ENCODE measurements around the gene PALLD.
"Not testable (repeated sequence)": the region's sequence is repeated elsewhere in the genome, so short reads cannot be mapped to it uniquely, and the experiment has no call there.

Gene PALLD

DNA sequence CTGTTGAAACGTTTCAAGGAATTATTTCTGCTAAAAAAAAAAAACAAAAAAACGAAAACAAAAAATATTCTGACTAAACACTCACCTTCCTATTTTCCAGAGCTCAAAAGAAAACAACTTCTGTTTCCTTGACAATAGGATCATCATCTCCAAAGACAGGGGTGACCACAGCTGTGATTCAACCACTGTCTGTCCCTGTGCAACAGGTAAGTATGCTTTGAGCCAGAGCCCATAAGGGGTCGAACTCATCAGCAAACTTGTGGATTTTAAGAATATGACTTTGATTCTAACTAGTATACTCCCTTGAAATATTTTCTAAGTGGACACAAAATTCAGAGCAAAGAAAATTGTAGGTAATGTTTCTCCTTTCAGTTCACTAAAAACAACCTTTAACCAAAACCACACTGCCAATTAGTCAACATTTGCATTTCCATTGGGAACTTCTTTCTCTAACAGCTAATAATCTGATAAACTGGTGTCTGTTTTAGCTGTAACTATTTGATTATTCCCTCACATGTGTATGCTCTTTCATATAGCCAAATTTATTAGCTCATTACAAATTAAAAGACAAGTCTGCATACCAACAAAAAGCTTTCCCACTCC, 186.1 kb downstream of the PALLD start:
- no peaks in the 10 kb centered on the region for H3K9me3 Mint-ChIP-seq
- peaks cover 12% of the 10 kb centered on the region for H3K27me3 Mint-ChIP-seq
- H3K4me3 Mint-ChIP-seq, result no peak overlapping the region
- no peaks in the 10 kb centered on the region for H3K4me1 Mint-ChIP-seq
- no peaks in the 10 kb centered on the region for H3K36me3 Mint-ChIP-seq
- no peak overlapping the region for H3K27ac Mint-ChIP-seq

DNA sequence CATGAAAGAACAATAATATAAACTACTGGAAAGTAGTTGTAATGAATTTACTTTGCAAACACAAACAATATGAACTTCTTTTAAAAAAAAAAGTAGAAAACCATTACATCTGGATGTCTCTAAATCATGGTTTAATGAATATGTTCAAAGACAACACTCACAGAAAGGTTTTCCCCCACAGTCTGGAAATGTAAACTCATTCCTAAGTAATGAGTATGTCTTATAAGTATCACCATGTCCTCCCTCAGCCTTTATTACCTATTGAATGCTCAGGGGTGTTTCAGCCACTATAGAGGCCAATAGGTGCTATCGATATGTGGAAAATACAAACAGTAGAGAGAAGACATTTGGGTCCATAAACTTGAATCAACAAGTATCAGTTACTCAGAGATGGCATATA, 186.7 kb downstream of the PALLD start:
- Mint-ChIP-seq H3K4me1 (no peaks in the 10 kb centered on the region), H3K4me3 (no peak overlapping the region), H3K36me3 (no peaks in the 10 kb centered on the region), H3K27me3 (peaks cover 9% of the 10 kb centered on the region), H3K9me3 (no peaks in the 10 kb centered on the region), H3K27ac (no peak overlapping the region)

DNA sequence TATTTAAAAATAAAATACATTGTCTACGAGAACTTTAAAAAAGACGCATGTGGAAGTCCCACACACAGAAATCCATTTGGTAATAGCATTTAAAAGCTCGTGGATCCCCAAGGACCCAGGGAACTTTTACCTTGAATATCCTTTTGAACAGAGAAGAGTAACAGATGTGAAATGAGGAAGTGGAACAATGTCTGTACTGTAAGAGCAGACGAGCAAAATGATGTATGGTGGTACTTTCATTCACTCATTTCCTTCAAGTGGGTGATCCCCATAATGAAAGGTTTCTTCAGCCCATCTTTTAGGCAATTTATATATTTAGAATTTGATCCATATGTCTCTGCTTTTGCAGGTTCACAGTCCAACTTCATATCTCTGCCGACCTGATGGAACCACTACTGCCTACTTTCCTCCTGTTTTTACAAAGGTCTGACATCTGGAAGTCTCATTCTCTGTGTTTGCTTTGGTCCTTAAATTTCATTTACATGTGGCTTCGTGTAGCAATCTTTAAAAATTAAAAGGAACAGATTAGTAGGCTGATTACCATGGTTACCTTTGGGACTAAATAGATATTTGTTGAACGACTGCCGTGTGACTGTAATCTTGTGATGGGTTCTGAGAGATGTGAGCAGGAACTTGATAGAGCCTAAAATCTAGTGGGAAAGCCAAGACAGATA, 188.4 kb downstream of the PALLD start:
- no peaks in the 10 kb centered on the region for H3K9me3 Mint-ChIP-seq
- H3K36me3 Mint-ChIP-seq, result no peaks in the 10 kb centered on the region
- no peak overlapping the region for H3K27ac Mint-ChIP-seq
- H3K4me3 Mint-ChIP-seq, result no peak overlapping the region
- H3K4me1 Mint-ChIP-seq, result no peaks in the 10 kb centered on the region
- H3K27me3 Mint-ChIP-seq, result peaks cover 9% of the 10 kb centered on the region

DNA sequence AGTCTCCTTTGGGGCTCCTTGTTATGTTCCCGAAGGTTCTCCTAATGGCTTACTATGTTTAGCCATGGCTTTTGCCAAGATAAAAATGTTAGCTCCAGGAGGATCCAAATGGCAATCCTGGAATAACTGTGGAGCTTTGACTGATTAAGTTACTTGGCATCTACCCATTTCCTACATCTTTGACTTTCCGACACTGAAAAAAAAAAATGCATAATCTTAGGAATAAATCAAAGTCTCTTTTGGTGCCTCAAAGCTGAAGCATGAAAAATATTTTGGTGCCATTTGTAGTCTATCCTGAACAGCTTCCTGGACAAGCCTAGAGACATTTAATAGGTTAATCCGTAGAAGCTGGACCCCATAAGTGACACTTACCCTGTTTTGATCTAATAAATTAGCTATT, 191.7 kb downstream of the PALLD start:
- Mint-ChIP-seq H3K36me3 (no peaks in the 10 kb centered on the region), H3K27me3 (peaks cover 11% of the 10 kb centered on the region), H3K4me1 (no peaks in the 10 kb centered on the region), H3K9me3 (no peaks in the 10 kb centered on the region), H3K4me3 (no peak overlapping the region), H3K27ac (no peak overlapping the region)

DNA sequence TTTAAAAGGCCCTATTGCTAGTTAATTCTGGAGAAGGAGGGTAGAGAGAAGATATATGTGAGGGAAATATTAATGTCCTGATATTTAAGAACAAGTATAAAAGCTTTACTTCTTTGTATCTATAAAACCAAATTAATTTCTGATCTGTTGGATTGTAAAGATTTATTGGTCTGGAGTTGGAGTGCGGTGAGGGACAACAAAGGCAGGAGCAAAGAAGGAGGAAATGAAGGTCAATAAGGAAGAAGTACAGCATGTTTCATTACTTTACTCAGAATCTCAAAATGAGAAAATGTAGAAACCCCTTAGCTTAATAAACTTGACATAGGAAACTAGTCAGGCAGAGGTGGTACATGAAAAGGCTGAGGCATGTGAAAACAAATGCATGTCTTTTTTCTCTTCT, 192.9 kb downstream of the PALLD start:
- Mint-ChIP-seq H3K9me3 (no peaks in the 10 kb centered on the region), H3K4me3 (no peak overlapping the region), H3K36me3 (no peaks in the 10 kb centered on the region), H3K4me1 (no peaks in the 10 kb centered on the region), H3K27ac (no peak overlapping the region), H3K27me3 (peaks cover 8% of the 10 kb centered on the region)

DNA sequence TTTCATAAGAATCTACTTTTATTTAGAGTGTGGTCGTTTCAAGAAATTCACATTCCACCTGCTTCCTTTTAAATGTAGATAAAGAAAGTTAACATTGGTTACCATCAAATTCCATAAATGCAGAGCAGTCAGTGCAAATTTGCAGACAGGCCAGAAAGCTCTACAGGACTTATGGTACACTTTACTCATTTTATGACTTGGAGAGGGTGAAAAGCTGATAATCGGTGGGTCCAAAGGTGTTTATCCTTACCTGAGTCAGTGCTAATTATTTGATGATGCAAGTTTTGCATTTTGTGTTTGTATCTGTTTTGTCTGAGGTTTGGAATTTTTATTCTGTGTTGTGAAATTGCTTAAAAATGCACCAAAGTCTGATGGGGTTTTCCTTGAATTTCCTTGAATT, 193.3 kb downstream of the PALLD start:
- Mint-ChIP-seq H3K27ac (no peak overlapping the region), H3K36me3 (no peaks in the 10 kb centered on the region), H3K9me3 (no peaks in the 10 kb centered on the region), H3K4me3 (no peak overlapping the region), H3K27me3 (peaks cover 10% of the 10 kb centered on the region), H3K4me1 (no peaks in the 10 kb centered on the region)

DNA sequence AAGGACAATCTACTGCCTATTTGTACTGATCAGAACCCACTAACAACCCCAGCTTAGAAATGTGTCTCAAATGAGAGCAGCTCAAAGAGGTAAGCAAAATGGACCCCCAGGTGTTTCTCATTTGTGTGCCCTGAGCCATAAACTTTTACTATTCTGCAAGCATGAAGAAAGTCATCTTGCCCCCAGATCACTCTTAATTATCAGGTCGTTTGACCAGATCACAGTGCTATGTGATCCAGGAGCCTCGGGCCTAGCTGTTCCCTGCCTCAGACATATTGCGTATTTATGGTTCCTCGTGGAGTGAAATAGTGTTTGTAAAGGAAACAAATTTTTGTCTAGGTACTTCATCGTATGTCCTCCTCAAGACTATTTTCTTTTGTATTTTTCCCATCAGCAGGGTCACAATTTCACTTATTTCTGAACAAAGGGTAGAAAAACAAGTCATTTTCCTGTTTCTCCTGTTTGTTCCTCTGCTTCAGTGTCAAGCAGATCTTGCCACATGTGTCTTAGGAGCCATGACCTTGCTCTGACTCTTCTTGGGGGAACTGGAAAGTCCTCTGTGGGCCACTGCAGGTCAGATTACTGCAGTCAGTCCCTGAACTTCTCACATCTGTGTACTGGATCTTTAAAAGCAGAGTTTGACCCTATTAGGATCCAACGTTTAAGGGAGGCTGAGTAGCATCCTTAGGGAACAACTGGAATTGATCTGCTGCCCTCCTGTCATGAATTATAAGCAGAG, 194.9 kb downstream of the PALLD start:
- Mint-ChIP-seq H3K27me3 (peaks cover 7% of the 10 kb centered on the region), H3K4me3 (no peak overlapping the region), H3K9me3 (no peaks in the 10 kb centered on the region), H3K27ac (no peak overlapping the region), H3K4me1 (no peaks in the 10 kb centered on the region), H3K36me3 (no peaks in the 10 kb centered on the region)

DNA sequence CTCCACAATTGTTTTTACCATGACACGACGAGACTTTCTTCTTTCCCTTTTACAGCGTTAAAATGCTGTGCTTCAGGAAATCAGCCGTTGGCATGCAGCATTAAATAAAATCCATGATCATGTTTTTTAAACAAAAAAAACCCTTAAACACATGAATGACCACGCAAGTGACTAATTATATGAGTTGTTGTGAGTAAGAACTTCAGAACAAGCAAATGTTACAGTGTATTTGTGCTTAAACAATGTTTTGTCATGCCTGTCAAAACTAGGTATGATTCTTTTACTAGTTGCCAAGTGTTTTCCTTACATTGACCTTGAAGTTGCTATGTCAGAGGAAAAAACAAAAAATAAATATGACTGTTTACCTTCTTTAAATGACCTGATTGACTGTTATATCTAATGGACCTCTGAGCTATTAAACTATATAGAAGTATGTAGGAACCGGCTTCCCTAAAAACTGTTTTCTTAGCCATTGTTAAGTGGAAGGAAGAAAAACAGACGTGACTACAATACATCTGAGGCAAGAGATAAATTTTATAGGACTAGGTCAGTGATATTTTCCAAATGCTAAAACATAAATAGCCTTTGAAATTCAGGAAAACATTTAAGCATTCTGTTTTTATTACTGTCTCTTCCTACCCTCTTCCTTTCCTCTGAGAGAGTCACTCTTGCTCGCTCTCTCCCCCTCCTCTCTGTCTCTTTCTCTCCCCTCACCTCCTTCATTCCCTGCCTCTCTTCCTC, 197.1 kb downstream of the PALLD start:
- Mint-ChIP-seq H3K27me3 (peaks cover 5% of the 10 kb centered on the region), H3K27ac (no peak overlapping the region), H3K4me3 (no peak overlapping the region), H3K9me3 (no peaks in the 10 kb centered on the region), H3K4me1 (no peaks in the 10 kb centered on the region), H3K36me3 (no peaks in the 10 kb centered on the region)

DNA sequence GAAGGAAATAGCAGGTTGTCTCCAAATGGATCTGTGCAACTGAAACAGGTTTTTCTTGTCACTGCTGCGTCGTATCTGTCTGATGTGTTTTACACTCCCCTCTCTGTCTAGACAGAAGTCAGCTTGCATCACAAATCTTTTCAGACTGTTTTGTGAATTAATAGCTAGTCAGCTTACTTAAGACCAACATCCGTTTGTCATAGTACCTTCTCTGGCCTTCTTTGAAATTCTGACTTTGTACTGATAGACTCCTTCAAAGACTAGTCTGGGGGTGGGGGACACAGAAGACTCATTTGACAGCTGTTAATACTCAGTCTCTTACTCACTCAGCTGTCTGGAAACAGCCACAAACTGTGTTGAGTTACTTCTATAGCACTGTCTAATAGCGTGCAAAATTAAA, 197.8 kb downstream of the PALLD start:
- Mint-ChIP-seq H3K27me3 (peaks cover 5% of the 10 kb centered on the region), H3K4me1 (no peaks in the 10 kb centered on the region), H3K9me3 (no peaks in the 10 kb centered on the region), H3K4me3 (no peak overlapping the region), H3K27ac (no peak overlapping the region), H3K36me3 (no peaks in the 10 kb centered on the region)

DNA sequence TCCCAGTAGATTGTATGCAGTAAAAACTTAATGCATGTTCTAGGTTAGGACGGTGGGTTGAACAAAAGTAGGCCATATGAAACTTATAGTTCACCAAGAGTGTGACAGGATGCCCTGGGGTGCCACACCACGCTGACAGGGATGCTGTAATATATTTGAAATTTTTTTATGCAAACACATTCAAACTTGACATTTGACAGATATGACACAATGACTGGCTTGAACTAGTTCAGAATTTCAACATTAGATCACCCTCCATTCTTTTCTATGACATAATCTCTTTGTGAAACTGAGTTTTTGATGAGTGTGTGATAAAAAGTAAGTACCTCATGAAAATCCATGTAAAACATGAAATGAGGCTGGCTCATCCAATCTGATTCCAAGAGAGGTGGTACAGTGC, 198.4 kb downstream of the PALLD start:
- no peak overlapping the region for H3K4me3 Mint-ChIP-seq
- H3K27me3 Mint-ChIP-seq, result peaks cover 3% of the 10 kb centered on the region
- no peak overlapping the region for H3K27ac Mint-ChIP-seq
- no peaks in the 10 kb centered on the region for H3K36me3 Mint-ChIP-seq
- no peaks in the 10 kb centered on the region for H3K9me3 Mint-ChIP-seq
- H3K4me1 Mint-ChIP-seq, result no peaks in the 10 kb centered on the region

DNA sequence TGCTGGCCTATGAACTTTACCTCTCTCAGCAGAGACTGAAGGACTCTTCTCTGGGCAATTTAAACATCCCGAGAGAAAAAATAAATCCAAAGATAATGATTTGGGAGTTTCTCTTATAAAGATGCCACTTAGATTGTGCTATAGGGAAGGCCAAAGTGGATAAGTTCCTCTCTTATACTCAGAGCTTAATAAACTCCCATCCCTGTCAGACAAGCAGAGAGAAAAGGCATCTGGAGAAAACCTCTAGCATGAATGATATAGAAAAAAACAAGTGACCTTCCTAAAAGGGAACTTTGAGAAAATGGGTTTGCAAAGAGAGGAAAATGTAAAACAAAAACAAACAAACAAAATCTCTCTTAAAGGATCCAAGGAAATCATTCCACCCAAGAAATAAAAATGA, 199.4 kb downstream of the PALLD start:
- Mint-ChIP-seq H3K27me3 (peaks cover 2% of the 10 kb centered on the region), H3K9me3 (no peaks in the 10 kb centered on the region), H3K27ac (no peak overlapping the region), H3K36me3 (no peaks in the 10 kb centered on the region), H3K4me3 (no peak overlapping the region), H3K4me1 (no peaks in the 10 kb centered on the region)

DNA sequence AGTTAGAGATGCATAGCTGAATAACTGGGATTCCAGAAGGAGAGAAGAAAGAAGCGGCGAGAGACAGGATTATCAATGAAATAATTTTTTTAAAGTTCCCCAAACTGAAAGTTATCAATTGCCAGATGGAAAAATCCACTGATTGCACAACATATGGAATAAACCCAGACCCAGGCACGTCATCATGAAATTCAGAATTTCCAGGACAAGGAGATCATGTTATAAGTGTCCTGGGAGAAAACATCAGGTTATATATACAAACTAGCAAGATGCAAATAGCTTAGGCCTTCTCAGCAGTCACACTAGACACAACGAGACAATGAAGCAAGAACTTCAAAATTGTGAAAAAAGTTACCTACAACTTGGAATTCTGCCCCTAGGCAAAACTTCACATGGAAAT, 200.0 kb downstream of the PALLD start:
- no peak overlapping the region for H3K27ac Mint-ChIP-seq
- H3K27me3 Mint-ChIP-seq, result peaks cover 2% of the 10 kb centered on the region
- no peak overlapping the region for H3K4me3 Mint-ChIP-seq
- H3K9me3 Mint-ChIP-seq, result no peaks in the 10 kb centered on the region
- H3K4me1 Mint-ChIP-seq, result no peaks in the 10 kb centered on the region
- no peaks in the 10 kb centered on the region for H3K36me3 Mint-ChIP-seq

DNA sequence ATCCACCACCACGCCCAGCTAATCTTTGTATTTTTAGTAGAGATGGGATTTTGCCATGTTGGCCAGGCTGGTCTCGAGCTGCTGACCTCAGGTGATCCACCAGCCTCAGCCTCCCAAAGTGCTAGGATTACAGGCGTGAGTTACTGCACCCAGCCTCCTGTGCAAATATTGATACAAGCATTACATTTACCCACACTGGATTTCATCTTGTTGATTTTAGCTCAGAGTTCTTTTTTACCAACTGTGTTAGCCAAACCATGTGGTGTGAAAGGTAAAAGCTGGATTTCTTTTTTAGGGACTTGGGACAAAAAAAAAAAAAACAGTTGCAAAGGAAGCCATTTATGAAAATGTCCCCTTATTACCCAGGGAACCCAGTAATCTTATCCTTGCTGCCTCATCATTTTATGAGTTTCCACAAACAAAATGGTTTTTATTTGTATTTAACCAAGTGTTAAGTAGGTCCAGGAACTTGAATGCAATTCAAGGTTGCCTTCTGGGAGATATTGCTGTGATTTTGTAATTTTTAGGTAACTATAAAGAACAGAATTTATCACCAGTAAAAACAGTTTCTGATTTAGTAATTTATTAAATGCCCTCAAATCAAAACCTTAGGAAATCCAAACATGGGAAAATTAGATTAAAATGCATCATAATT, 202.5 kb downstream of the PALLD start:
- no peaks in the 10 kb centered on the region for H3K4me1 Mint-ChIP-seq
- no peak overlapping the region for H3K4me3 Mint-ChIP-seq
- H3K36me3 Mint-ChIP-seq, result no peaks in the 10 kb centered on the region
- peaks cover 2% of the 10 kb centered on the region for H3K27me3 Mint-ChIP-seq
- H3K9me3 Mint-ChIP-seq, result no peaks in the 10 kb centered on the region
- no peak overlapping the region for H3K27ac Mint-ChIP-seq

DNA sequence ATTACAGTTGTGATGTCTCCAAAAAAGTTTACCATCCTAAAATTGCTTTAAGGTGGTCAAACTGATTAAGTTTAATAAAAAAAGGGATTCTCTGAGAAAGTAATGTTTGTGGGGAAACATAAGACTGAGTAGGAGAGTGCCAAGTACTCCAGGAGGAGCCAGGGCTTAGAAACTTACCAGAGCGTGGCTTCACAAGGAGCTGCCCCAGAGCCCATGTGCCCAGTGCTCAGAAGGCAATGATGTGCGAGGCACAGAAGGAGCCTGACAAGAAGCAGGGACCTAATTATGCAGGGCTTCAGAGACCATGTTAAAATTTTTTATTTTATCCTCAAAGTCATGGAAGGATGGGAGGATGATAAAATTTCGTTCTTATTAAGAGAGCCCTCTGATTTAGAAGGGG, 204.2 kb downstream of the PALLD start:
- Mint-ChIP-seq H3K27me3 (no peaks in the 10 kb centered on the region), H3K36me3 (no peaks in the 10 kb centered on the region), H3K9me3 (no peaks in the 10 kb centered on the region), H3K4me3 (no peak overlapping the region), H3K27ac (no peak overlapping the region), H3K4me1 (no peaks in the 10 kb centered on the region)

DNA sequence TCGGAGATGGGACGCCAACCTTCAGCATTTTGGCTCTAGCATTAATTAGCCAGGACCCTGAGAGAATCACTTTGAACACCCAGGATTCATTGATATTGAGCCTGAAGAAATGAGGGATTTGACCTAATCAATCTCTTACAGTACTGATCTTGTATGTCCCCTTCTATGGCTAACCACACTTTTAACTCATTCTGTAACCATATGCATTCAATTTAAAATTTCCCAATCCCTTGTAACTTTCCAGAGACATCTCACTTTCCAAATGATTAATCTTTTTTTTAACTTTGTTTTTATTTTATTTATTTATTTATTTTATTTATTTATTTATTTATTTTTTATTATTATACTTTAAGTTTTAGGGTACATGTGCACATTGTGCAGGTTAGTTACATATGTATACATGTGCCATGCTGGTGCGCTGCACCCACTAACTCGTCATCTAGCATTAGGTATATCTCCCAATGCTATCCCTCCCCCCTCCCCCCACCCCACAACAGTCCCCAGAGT, 205.8 kb downstream of the PALLD start:
- not testable (repeated sequence) for H3K4me1 Mint-ChIP-seq, H3K27me3 Mint-ChIP-seq, H3K27ac Mint-ChIP-seq, H3K36me3 Mint-ChIP-seq, H3K4me3 Mint-ChIP-seq, H3K9me3 Mint-ChIP-seq

Measured in activated naive CD4-positive, alpha-beta T cell treated with anti-CD3 and anti-CD28 coated beads, Interleukin-2, amount 50 U/mL, for 24 hours (primary cell).